Measurements from ENCODE around the gene CCDC172.

CCDC172 gene

GRCh38 chr10:116287906-116288501, 36.2 kb upstream of the CCDC172 start:
- peak; percentile 53 for DNase-seq
- Histone ChIP-seq H3K27me3 (replicated peaks) (no peaks in the 10 kb centered on the region), H3K27ac (no peak overlapping the region), H3K36me3 (replicated peaks) (no peaks in the 10 kb centered on the region), H3K4me3 (ENCODE audit: low read depth, low read length) (no peak overlapping the region)
- TF ChIP-seq CTCF (IDR thresholded peaks at IDR 0.05; ENCODE audit: low read depth, low read length, missing control alignments): peak; percentile 74
- in situ Hi-C loops (cut with HindIII; ENCODE audit: low pct_ligation_motif_present, low sequenced_read_pairs): no loop called here

GRCh38 chr10:116289652-116290051, 34.6 kb upstream of the CCDC172 start:
- Histone ChIP-seq H3K27me3 (replicated peaks) (no peaks in the 10 kb centered on the region), H3K27ac (no peak overlapping the region), H3K4me3 (ENCODE audit: low read depth, low read length) (no peak overlapping the region), H3K36me3 (replicated peaks) (no peaks in the 10 kb centered on the region)
- DNase-seq: no peak
- no peak for TF ChIP-seq CTCF (IDR thresholded peaks at IDR 0.05; ENCODE audit: low read depth, low read length, missing control alignments)
- in situ Hi-C loops (cut with HindIII; ENCODE audit: low pct_ligation_motif_present, low sequenced_read_pairs): no loop called here

GRCh38 chr10:116292493-116292892, 31.8 kb upstream of the CCDC172 start:
- no peak for DNase-seq

GRCh38 chr10:116296291-116296721, 27.9 kb upstream of the CCDC172 start:
- no peak for DNase-seq
- Histone ChIP-seq H3K27me3 (replicated peaks) (no peaks in the 10 kb centered on the region), H3K36me3 (replicated peaks) (no peaks in the 10 kb centered on the region), H3K27ac (no peak overlapping the region), H3K4me3 (ENCODE audit: low read depth, low read length) (no peak overlapping the region)
- in situ Hi-C loops (cut with HindIII; ENCODE audit: low pct_ligation_motif_present, low sequenced_read_pairs): no loop called here
- no peak for TF ChIP-seq CTCF (IDR thresholded peaks at IDR 0.05; ENCODE audit: low read depth, low read length, missing control alignments)

More at GRCh38 chr10:116292493-116292892, 31.8 kb upstream of the CCDC172 start:
- Histone ChIP-seq H3K27ac (no peak overlapping the region), H3K4me3 (ENCODE audit: low read depth, low read length) (no peak overlapping the region), H3K27me3 (replicated peaks) (no peaks in the 10 kb centered on the region), H3K36me3 (replicated peaks) (no peaks in the 10 kb centered on the region)
- no peak for TF ChIP-seq CTCF (IDR thresholded peaks at IDR 0.05; ENCODE audit: low read depth, low read length, missing control alignments)
- in situ Hi-C loops (cut with HindIII; ENCODE audit: low pct_ligation_motif_present, low sequenced_read_pairs): no loop called here

GRCh38 chr10:116298586-116298985, 25.7 kb upstream of the CCDC172 start:
- no peaks in the 10 kb centered on the region for H3K27me3 ChIP-seq (replicated peaks)
- H3K27ac ChIP-seq: no peak overlapping the region
- no peaks in the 10 kb centered on the region for H3K36me3 ChIP-seq (replicated peaks)
- in situ Hi-C loops (cut with HindIII; ENCODE audit: low pct_ligation_motif_present, low sequenced_read_pairs): no loop called here
- no peak for TF ChIP-seq CTCF (IDR thresholded peaks at IDR 0.05; ENCODE audit: low read depth, low read length, missing control alignments)
- no peak overlapping the region for H3K4me3 ChIP-seq (ENCODE audit: low read depth, low read length)
- no peak for DNase-seq

GRCh38 chr10:116300542-116300941, 23.7 kb upstream of the CCDC172 start:
- no peak for TF ChIP-seq CTCF (IDR thresholded peaks at IDR 0.05; ENCODE audit: low read depth, low read length, missing control alignments)
- no peak for DNase-seq
- Histone ChIP-seq H3K4me3 (ENCODE audit: low read depth, low read length) (no peak overlapping the region), H3K36me3 (replicated peaks) (no peaks in the 10 kb centered on the region), H3K27ac (no peak overlapping the region), H3K27me3 (replicated peaks) (no peaks in the 10 kb centered on the region)
- in situ Hi-C loops (cut with HindIII; ENCODE audit: low pct_ligation_motif_present, low sequenced_read_pairs): no loop called here
